PC-3 (cell line): ENCODE data around the gene KREMEN2. TPM values are rescaled to one million over a fixed set of nuclear protein-coding genes. Genes with fewer than 3 reads are reported as not detected.

Experiments
- ATAC-seq: fragments of 200-7000 bp; cut with Tn5 transposase; 2 replicates; pipeline ENCODE4 v1.9.1; 2020; ENCODE audit warnings: mild to moderate bottlenecking, moderate library complexity
- BruUV-seq: library from RNA; stranded (reverse); fragments of 400-500 nt; replicated peaks from 2 replicates; lab custom pipeline; 2021; lab: Mats Ljungman, UMichigan
- CTCF ChIA-PET: fragments of 300-600 bp; sonication (Branson Sonifier 250); formaldehyde crosslinking; loops from one replicate; lab custom pipeline; 2022; ENCODE audit warnings: antibody characterized with exemption; lab: Charles Lee
- POLR2A ChIA-PET: fragments of 300-600 bp; sonication (Branson Sonifier 250); formaldehyde crosslinking; loops from one replicate; lab custom pipeline; 2022; ENCODE audit warnings: antibody characterized with exemption; ENCODE audit not compliant: unreplicated experiment; lab: Charles Lee
- DNase-seq: peaks from one replicate; pipeline ENCODE4 v3.0.0-alpha.2; 2015
- H2AFZ ChIP-seq: fragments of 300-600 bp; sonication (generic); 2 replicates; pipeline ENCODE4 v1.6.0; 2016; ENCODE audit warnings: antibody characterized with exemption, low read length
- H3F3A ChIP-seq: fragments of 300-600 bp; sonication (generic); one replicate; pipeline ENCODE4 v1.6.0; 2017; ENCODE audit warnings: antibody characterized with exemption, low read length, control low read depth, mild to moderate bottlenecking; ENCODE audit not compliant: unreplicated experiment
- H3K27ac ChIP-seq: fragments of 300-600 bp; sonication (generic); 2 replicates; pipeline ENCODE4 v1.5.1; 2016; ENCODE audit warnings: mild to moderate bottlenecking, low read length
- H3K27me3 ChIP-seq: fragments of 300-600 bp; sonication (generic); 2 replicates; pipeline ENCODE4 v1.6.1; 2016; ENCODE audit warnings: low read length, mixed read lengths
- H3K36me3 ChIP-seq: fragments of 300-600 bp; sonication (generic); 2 replicates; pipeline ENCODE4 v1.6.1; 2016; ENCODE audit warnings: low read depth, mixed run types, low read length, mixed read lengths
- H3K4me1 ChIP-seq: fragments of 300-600 bp; sonication (generic); 2 replicates; pipeline ENCODE4 v1.5.1; 2016; ENCODE audit warnings: low read length; ENCODE audit not compliant: insufficient read depth
- H3K4me2 ChIP-seq: fragments of 300-600 bp; sonication (generic); 2 replicates; pipeline ENCODE4 v1.6.0; 2016; ENCODE audit warnings: low read length
- H3K4me3 ChIP-seq: fragments of 300-600 bp; sonication (generic); 2 replicates; pipeline ENCODE4 v1.5.1; 2016; ENCODE audit warnings: mild to moderate bottlenecking, low read length, mixed read lengths
- H3K79me2 ChIP-seq: fragments of 300-600 bp; sonication (generic); 2 replicates; pipeline ENCODE4 v1.6.1; 2017; ENCODE audit warnings: low read length, mixed read lengths
- H3K9ac ChIP-seq: fragments of 300-600 bp; sonication (generic); 2 replicates; pipeline ENCODE4 v1.6.0; 2016; ENCODE audit warnings: mild to moderate bottlenecking, low read length
- H3K9me2 ChIP-seq: fragments of 300-600 bp; sonication (generic); replicated peaks from 2 replicates; pipeline ENCODE4 v1.6.1; 2016; ENCODE audit warnings: mixed run types, low read length, mixed read lengths
- H3K9me3 ChIP-seq: fragments of 300-600 bp; sonication (generic); 2 replicates; pipeline ENCODE4 v1.6.1; 2016; ENCODE audit warnings: low read length, mixed read lengths
- H4K20me1 ChIP-seq: fragments of 300-600 bp; sonication (generic); 2 replicates; pipeline ENCODE4 v1.6.1; 2016; ENCODE audit warnings: low read length, mixed read lengths
- EZH2 ChIP-seq: fragments of 300-600 bp; sonication (generic); IDR thresholded peaks from one replicate; pipeline ENCODE4 v1.6.1; 2017; ENCODE audit warnings: antibody characterized with exemption, mild to moderate bottlenecking, low read length; ENCODE audit not compliant: unreplicated experiment
- EZH2phosphoT487 ChIP-seq: fragments of 300-600 bp; sonication (generic); IDR thresholded peaks from 2 replicates; pipeline ENCODE4 v1.6.1; 2018; ENCODE audit warnings: mild to moderate bottlenecking, antibody characterized with exemption, low read length, borderline replicate concordance
- intact Hi-C: fragments of 100-400 bp; cut with micrococcal nuclease; formaldehyde crosslinking; loops from 2 replicates; pipeline ENCODE4 v1.9.0; 2023
- total RNA-seq: library from RNA; depleted of rRNA; stranded (reverse); fragments of >200 nt; gene quantifications from 2 replicates; pipeline ENCODE4 v1.2.3, GENCODE V29; 2014
- TF ChIP-seq, protein P1 (sequence below): fragments of 300-600 bp; sonication (generic); conservative IDR thresholded peaks from 2 replicates; pipeline ENCODE4 v1.5.1; 2017; ENCODE audit warnings: antibody characterized with exemption, low read depth, mild to moderate bottlenecking, low read length

KREMEN2 gene
- total RNA-seq, 1 experiment from 2014 or later: 3.6 TPM

- no peaks in the 10 kb centered on the region for H3K9me2 ChIP-seq
These were observed 9.7 kb downstream of the KREMEN2 start for GRCh38 chr16:2973605-2974318.

GRCh38 chr16:2974319-2975056 is 10.4 kb downstream of the KREMEN2 start:
- Histone ChIP-seq H3F3A (no peaks in the 10 kb centered on the region), H3K4me1 (peaks cover 21% of the 10 kb centered on the region), H4K20me1 (peaks cover 12% of the 10 kb centered on the region), H3K4me3 (no peak overlapping the region), H3K27ac (no peak overlapping the region), H3K36me3 (peaks cover 6% of the 10 kb centered on the region; the same call in 1 of the 2 replicates), H3K79me2 (peaks cover 36% of the 10 kb centered on the region), H3K9me2 (no peaks in the 10 kb centered on the region), H3K9me3 (no peaks in the 10 kb centered on the region), H3K9ac (no peak overlapping the region), H2AFZ (no peak overlapping the region), H3K27me3 (no peaks in the 10 kb centered on the region), H3K4me2 (no peak overlapping the region)
- ATAC-seq (no peak), DNase-seq (no peak)
- TF ChIP-seq EZH2phosphoT487 (no peak), EZH2 (no peak)
- TF ChIP-seq, protein P1, sequence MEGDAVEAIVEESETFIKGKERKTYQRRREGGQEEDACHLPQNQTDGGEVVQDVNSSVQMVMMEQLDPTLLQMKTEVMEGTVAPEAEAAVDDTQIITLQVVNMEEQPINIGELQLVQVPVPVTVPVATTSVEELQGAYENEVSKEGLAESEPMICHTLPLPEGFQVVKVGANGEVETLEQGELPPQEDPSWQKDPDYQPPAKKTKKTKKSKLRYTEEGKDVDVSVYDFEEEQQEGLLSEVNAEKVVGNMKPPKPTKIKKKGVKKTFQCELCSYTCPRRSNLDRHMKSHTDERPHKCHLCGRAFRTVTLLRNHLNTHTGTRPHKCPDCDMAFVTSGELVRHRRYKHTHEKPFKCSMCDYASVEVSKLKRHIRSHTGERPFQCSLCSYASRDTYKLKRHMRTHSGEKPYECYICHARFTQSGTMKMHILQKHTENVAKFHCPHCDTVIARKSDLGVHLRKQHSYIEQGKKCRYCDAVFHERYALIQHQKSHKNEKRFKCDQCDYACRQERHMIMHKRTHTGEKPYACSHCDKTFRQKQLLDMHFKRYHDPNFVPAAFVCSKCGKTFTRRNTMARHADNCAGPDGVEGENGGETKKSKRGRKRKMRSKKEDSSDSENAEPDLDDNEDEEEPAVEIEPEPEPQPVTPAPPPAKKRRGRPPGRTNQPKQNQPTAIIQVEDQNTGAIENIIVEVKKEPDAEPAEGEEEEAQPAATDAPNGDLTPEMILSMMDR: no peak
- intact Hi-C loops: no loop called here
- no TSS peak for BruUV-seq
- ChIA-PET POLR2A (no interaction called here), CTCF (no interaction called here)

More at GRCh38 chr16:2973605-2974318, 9.7 kb downstream of the KREMEN2 start:
- DNase-seq (no peak), ATAC-seq (no peak)
- TF ChIP-seq EZH2phosphoT487: no peak
- TF ChIP-seq, protein P1: no peak
- no peak overlapping the region for H3K27ac ChIP-seq
- H3K4me3 ChIP-seq: no peak overlapping the region
- no peak overlapping the region for H3K4me2 ChIP-seq
- peaks cover 12% of the 10 kb centered on the region for H4K20me1 ChIP-seq
- ChIA-PET POLR2A (no interaction called here), CTCF (no interaction called here)
- peaks cover 29% of the 10 kb centered on the region for H3K79me2 ChIP-seq
- H3F3A ChIP-seq: no peaks in the 10 kb centered on the region
- intact Hi-C loops: no loop called here
- H3K36me3 ChIP-seq: peaks cover 6% of the 10 kb centered on the region; the same call in 1 of the 2 replicates
- peaks cover 22% of the 10 kb centered on the region for H3K4me1 ChIP-seq
- BruUV-seq: no TSS peak
- no peaks in the 10 kb centered on the region for H3K27me3 ChIP-seq
- no peak overlapping the region for H3K9ac ChIP-seq
- H2AFZ ChIP-seq: no peak overlapping the region
- no peaks in the 10 kb centered on the region for H3K9me3 ChIP-seq
